Esophagus squamous epithelium (tissue), 4 donors: ENCODE measurements around the gene LBHD1.

Experiments used
- CTCF ChIP-seq, 6 experiments: fragments of 450-650 bp in 4 of 6; fragments of 200-600 bp in 2 of 6; sonication (generic) in 2 of 6; IDR thresholded peaks; one replicate each; pipeline ENCODE4 v1.5.1; 2016 to 2019; ENCODE audit warnings: antibody characterized with exemption in 6 of 6, mild to moderate bottlenecking in 4 of 6, moderate library complexity in 4 of 6
- POLR2A ChIP-seq, 4 donors: fragments of 450-650 bp; IDR thresholded peaks; one replicate each; pipeline ENCODE4 v1.6.1; 2017; ENCODE audit warnings: antibody characterized with exemption in 4 of 4, mild to moderate bottlenecking in 4 of 4, moderate library complexity in 3 of 4

- TF ChIP-seq CTCF (IDR thresholded peaks at IDR 0.05) (no peak), POLR2A (IDR thresholded peaks at IDR 0.05) (no peak)
Measured at GRCh38 chr11:62615521-62615920, 56.5 kb downstream of the LBHD1 start.
